Measurements from ENCODE around the gene UGT3A2. TPM values are rescaled to one million over a fixed set of nuclear protein-coding genes. Genes with fewer than 3 reads are reported as not detected.

The UGT3A2 gene
- total RNA-seq, 1 donor from 2014 or later: 0.79 TPM

DNA sequence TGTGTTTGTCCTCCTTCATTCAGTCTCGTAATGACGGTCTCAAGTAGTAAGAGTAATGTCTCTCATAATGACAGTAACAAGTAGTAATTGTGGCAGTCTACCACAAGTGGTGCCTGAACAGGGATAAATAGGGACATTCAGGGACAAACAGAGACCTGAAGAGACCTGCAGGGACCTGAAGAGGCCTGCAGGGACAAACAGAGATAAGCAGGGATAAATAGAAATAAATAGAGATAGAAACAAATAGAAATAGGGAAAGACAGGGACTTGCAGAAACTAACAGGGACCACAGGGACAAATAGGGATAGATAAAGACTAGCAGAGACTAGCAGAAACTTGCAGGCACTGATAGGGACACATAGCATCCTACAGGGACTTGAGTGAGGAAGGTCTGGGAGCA lies 7.9 kb downstream of the UGT3A2 start:
- Mint-ChIP-seq H3K9me3 (no peaks in the 10 kb centered on the region), H3K27me3 (ENCODE audit: low read depth) (peaks cover 8% of the 10 kb centered on the region), H3K4me3 (no peak overlapping the region), H3K36me3 (ENCODE audit: low read depth) (no peaks in the 10 kb centered on the region), H3K27ac (ENCODE audit: unreplicated experiment) (no peak overlapping the region), H3K4me1 (no peaks in the 10 kb centered on the region)
- TF ChIP-seq, protein P1, sequence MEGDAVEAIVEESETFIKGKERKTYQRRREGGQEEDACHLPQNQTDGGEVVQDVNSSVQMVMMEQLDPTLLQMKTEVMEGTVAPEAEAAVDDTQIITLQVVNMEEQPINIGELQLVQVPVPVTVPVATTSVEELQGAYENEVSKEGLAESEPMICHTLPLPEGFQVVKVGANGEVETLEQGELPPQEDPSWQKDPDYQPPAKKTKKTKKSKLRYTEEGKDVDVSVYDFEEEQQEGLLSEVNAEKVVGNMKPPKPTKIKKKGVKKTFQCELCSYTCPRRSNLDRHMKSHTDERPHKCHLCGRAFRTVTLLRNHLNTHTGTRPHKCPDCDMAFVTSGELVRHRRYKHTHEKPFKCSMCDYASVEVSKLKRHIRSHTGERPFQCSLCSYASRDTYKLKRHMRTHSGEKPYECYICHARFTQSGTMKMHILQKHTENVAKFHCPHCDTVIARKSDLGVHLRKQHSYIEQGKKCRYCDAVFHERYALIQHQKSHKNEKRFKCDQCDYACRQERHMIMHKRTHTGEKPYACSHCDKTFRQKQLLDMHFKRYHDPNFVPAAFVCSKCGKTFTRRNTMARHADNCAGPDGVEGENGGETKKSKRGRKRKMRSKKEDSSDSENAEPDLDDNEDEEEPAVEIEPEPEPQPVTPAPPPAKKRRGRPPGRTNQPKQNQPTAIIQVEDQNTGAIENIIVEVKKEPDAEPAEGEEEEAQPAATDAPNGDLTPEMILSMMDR (conservative IDR thresholded peaks at IDR 0.05): no peak
- DNase-seq (ENCODE audit: low read depth, low spot score): no peak

DNA sequence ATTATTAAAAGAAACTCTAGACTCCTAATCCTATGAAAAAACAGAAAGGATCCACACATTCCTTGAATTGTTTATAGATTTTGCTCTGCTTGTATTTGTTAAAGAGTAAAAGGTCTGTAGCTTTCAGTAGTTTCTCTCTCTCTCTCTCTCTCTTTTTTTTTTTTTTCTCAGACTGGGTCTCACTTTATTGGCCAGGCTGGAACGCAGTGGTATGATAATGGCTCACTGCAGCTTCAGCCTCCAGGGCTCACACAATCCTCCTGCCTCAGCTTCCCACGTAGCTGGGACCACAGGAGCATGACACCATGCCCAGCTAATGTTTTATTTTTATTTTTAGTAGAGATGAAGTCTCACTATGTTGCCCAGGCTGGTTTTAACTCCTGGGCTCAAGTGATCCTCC lies 9.3 kb downstream of the UGT3A2 start:
- Mint-ChIP-seq H3K27ac (ENCODE audit: unreplicated experiment) (no peak overlapping the region), H3K9me3 (no peaks in the 10 kb centered on the region), H3K36me3 (ENCODE audit: low read depth) (no peaks in the 10 kb centered on the region), H3K4me1 (no peaks in the 10 kb centered on the region), H3K27me3 (ENCODE audit: low read depth) (peaks cover 11% of the 10 kb centered on the region), H3K4me3 (no peak overlapping the region)
- DNase-seq (ENCODE audit: low read depth, low spot score): no peak
- TF ChIP-seq, protein P1 (conservative IDR thresholded peaks at IDR 0.05): no peak

DNA sequence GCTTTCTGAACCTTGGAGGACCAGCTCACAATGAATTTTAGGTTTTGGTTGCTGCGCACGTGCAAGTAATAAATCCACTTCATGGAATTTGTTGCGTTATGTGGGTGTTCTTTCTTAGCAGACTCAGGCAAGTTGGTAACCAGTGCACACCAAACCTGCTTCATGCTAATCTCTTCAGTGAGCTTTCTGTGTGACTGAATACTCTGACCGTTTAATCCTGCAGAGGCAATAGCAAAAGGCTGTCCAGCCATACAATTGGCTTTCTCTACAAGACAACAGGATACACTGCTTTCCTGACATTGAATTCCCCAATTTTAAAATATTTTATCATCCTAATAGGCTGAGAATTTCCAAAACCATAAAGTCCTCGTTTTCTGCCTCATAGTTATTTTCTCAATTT lies 10.3 kb downstream of the UGT3A2 start:
- DNase-seq (ENCODE audit: low read depth, low spot score): no peak
- Mint-ChIP-seq H3K36me3 (ENCODE audit: low read depth) (no peaks in the 10 kb centered on the region), H3K4me3 (no peak overlapping the region), H3K9me3 (no peaks in the 10 kb centered on the region), H3K4me1 (no peaks in the 10 kb centered on the region), H3K27ac (ENCODE audit: unreplicated experiment) (no peak overlapping the region), H3K27me3 (ENCODE audit: low read depth) (peaks cover 16% of the 10 kb centered on the region)
- TF ChIP-seq, protein P1 (conservative IDR thresholded peaks at IDR 0.05): no peak

DNA sequence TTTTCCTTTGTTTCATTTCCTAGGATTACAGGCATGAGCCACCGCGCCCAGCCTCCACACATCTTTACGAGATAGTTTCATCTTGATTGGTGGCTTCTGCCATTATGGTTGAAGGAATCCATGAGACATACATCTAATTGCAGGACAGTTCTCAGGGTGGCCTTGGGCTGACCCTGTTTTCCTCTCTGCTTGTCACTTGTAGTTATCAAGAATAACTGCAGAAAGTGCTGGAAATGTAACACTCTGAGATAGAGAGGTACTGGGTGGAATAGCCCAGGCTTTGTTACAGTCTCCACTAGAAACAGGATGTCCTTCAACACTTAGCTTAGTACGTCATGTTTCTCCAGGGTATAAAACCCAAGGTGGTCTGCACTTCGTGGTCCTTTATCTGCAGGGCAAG lies 10.7 kb downstream of the UGT3A2 start:
- Mint-ChIP-seq H3K4me3 (no peak overlapping the region), H3K9me3 (no peaks in the 10 kb centered on the region), H3K36me3 (ENCODE audit: low read depth) (no peaks in the 10 kb centered on the region), H3K27me3 (ENCODE audit: low read depth) (peaks cover 16% of the 10 kb centered on the region), H3K27ac (ENCODE audit: unreplicated experiment) (no peak overlapping the region), H3K4me1 (no peaks in the 10 kb centered on the region)
- DNase-seq (ENCODE audit: low read depth, low spot score): no peak
- TF ChIP-seq, protein P1 (conservative IDR thresholded peaks at IDR 0.05): no peak

DNA sequence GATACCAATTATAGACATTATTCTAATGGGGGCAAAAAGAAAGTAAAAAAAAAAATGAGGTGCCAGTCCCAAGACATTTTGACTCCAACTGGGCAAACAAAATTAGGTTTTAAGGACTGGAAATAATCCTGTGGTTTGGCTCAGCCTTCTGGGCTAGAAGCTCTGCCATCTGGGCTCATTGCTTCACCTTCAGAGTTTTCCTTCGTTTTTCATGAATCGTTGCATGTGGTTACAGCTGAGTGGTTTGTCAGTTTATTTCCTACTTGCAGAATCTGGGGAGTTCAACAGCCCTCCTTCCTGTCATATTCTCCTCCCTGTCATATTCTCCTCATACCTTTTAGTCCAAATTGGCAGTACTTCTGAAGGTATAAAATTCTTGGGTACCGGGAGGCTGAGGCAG lies 12.0 kb downstream of the UGT3A2 start:
- TF ChIP-seq, protein P1 (conservative IDR thresholded peaks at IDR 0.05): no peak
- H3K4me1 Mint-ChIP-seq: no peaks in the 10 kb centered on the region
- H3K27ac Mint-ChIP-seq (ENCODE audit: unreplicated experiment): no peak overlapping the region
- no peak for DNase-seq (ENCODE audit: low read depth, low spot score)
- H3K9me3 Mint-ChIP-seq: no peaks in the 10 kb centered on the region
- H3K27me3 Mint-ChIP-seq (ENCODE audit: low read depth): peaks cover 16% of the 10 kb centered on the region
- H3K4me3 Mint-ChIP-seq: no peak overlapping the region
- H3K36me3 Mint-ChIP-seq (ENCODE audit: low read depth): no peaks in the 10 kb centered on the region

DNA sequence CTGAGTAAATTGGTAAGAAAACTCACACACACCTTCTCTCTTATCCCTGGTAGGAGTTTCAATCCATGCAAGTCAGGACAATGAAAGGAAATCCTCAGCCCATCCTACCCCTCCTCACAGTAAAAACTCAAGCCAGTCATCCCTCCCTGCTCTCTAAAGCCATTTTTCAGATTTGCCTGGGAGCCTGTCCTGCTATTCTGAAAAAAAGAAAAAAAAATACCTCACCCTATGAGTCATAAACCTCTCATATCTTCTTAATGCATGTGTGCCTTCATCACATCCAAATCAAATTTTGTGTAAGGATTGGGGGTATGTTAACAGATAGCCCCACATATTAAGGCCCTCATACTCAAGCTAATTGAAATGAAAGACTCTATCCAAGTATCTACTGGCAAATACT lies 14.1 kb downstream of the UGT3A2 start:
- Mint-ChIP-seq H3K4me3 (no peak overlapping the region), H3K9me3 (no peaks in the 10 kb centered on the region), H3K4me1 (no peaks in the 10 kb centered on the region), H3K36me3 (ENCODE audit: low read depth) (no peaks in the 10 kb centered on the region), H3K27ac (ENCODE audit: unreplicated experiment) (no peak overlapping the region), H3K27me3 (ENCODE audit: low read depth) (peaks cover 16% of the 10 kb centered on the region)
- TF ChIP-seq, protein P1 (conservative IDR thresholded peaks at IDR 0.05): no peak
- no peak for DNase-seq (ENCODE audit: low read depth, low spot score)
